GM23248 (cell line): ENCODE results near the gene MGMT.

ENCODE experiments used
- EZH2 ChIP-seq: fragments of 200-600 bp; sonication (generic); IDR thresholded peaks from 2 replicates; pipeline ENCODE4 v1.6.1; 2018; ENCODE audit warnings: antibody characterized with exemption, mild to moderate bottlenecking; ENCODE audit not compliant: insufficient read depth, poor library complexity, severe bottlenecking
- EZH2phosphoT487 ChIP-seq: fragments of 200-600 bp; sonication (generic); IDR thresholded peaks from 2 replicates; pipeline ENCODE4 v1.6.1; 2018; ENCODE audit warnings: antibody characterized with exemption, moderate library complexity, mild to moderate bottlenecking, low read depth; ENCODE audit not compliant: insufficient read depth

DNA sequence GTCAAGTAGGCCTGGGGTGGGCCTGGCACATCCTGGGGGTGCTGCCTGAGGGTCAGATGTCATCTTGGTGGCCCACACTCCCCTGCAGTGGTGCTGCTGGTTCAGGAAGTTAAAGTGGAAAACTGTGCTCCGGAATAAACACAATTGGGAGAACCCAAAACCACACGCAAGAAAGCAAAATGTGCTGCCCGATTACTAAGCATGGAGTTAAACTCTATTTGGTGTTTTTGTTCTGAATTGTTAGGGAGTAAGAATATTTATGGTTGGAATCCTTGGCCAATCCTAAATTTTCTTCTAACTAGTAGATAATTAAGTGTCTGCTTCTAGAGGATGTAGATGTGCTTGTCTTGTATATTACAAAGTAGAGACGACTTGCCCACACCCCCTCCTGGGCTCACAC is 131.4 kb downstream of the MGMT start:
- TF ChIP-seq EZH2 (no peak), EZH2phosphoT487 (no peak)
